HepG2 (cell line): ENCODE results near the gene CHMP6.

Experiments
- ARID3A ChIP-seq: IDR thresholded peaks from 2 replicates; pipeline ENCODE4 v1.6.1; 2012; ENCODE audit warnings: low read depth, low read length, improper control_type of control experiment
- BATF2 ChIP-seq: sonication (generic); formaldehyde crosslinking; IDR thresholded peaks from 2 replicates; pipeline ENCODE4 v1.8.0; 2022; ENCODE audit warnings: mild to moderate bottlenecking, missing genetic modification reagents, moderate library complexity
- KLF11 ChIP-seq: IDR thresholded peaks from 2 replicates; pipeline ENCODE4 v1.6.1; 2016; ENCODE audit warnings: missing compliant biosample characterization
- REST ChIP-seq, 2 experiments: IDR thresholded peaks; 2 replicates each; pipeline ENCODE4 v1.6.1; 2011 to 2012; ENCODE audit warnings: low read length in 2 of 2, borderline replicate concordance in 1 of 2, low read depth in 1 of 2, mild to moderate bottlenecking in 1 of 2, moderate library complexity in 1 of 2
- SCMH1 ChIP-seq: sonication (generic); formaldehyde crosslinking; IDR thresholded peaks from 2 replicates; pipeline ENCODE4 v1.9.0; 2021; ENCODE audit warnings: missing genetic modification reagents, mild to moderate bottlenecking, borderline replicate concordance
- ZC3H13 ChIP-seq: sonication (generic); formaldehyde crosslinking; IDR thresholded peaks from 2 replicates; pipeline ENCODE4 v1.8.1; 2023; ENCODE audit warnings: mild to moderate bottlenecking, missing genetic modification reagents, moderate library complexity
- ZNF326 ChIP-seq: sonication (generic); formaldehyde crosslinking; IDR thresholded peaks from 2 replicates; pipeline ENCODE4 v1.4.0; 2020; ENCODE audit warnings: missing genetic modification reagents, borderline replicate concordance
- TF ChIP-seq, protein P1 (sequence below): IDR thresholded peaks from 2 replicates; pipeline ENCODE4 v1.6.1; 2016
- TF ChIP-seq, protein P2 (sequence below): sonication (generic); formaldehyde crosslinking; IDR thresholded peaks from 2 replicates; pipeline ENCODE4 v1.9.0; 2021; ENCODE audit warnings: missing genetic modification reagents, borderline replicate concordance
- TF ChIP-seq, protein P3 (sequence below): IDR thresholded peaks from 2 replicates; pipeline ENCODE4 v1.6.1; 2016; ENCODE audit warnings: missing biosample characterization, missing genetic modification reagents, low read depth
- TF ChIP-seq, protein P4 (sequence below): sonication (generic); formaldehyde crosslinking; IDR thresholded peaks from 2 replicates; pipeline ENCODE4 v1.4.0; 2020; ENCODE audit warnings: missing genetic modification reagents

GRCh38 chr17:81036197-81036941 is 44.7 kb downstream of the CHMP6 start:
- no peak for TF ChIP-seq KLF11 (CRISPR knock-in tag)
- TF ChIP-seq, protein P1, sequence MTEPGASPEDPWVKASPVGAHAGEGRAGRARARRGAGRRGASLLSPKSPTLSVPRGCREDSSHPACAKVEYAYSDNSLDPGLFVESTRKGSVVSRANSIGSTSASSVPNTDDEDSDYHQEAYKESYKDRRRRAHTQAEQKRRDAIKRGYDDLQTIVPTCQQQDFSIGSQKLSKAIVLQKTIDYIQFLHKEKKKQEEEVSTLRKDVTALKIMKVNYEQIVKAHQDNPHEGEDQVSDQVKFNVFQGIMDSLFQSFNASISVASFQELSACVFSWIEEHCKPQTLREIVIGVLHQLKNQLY (CRISPR knock-in tag), result no peak
- TF ChIP-seq BATF2, result no peak
- TF ChIP-seq REST (IDR thresholded peaks at IDR 0.05; ENCODE audit: borderline replicate concordance in 1 of 2, low read depth in 1 of 2, low read length in 2 of 2), result no peak
- TF ChIP-seq, protein P2, sequence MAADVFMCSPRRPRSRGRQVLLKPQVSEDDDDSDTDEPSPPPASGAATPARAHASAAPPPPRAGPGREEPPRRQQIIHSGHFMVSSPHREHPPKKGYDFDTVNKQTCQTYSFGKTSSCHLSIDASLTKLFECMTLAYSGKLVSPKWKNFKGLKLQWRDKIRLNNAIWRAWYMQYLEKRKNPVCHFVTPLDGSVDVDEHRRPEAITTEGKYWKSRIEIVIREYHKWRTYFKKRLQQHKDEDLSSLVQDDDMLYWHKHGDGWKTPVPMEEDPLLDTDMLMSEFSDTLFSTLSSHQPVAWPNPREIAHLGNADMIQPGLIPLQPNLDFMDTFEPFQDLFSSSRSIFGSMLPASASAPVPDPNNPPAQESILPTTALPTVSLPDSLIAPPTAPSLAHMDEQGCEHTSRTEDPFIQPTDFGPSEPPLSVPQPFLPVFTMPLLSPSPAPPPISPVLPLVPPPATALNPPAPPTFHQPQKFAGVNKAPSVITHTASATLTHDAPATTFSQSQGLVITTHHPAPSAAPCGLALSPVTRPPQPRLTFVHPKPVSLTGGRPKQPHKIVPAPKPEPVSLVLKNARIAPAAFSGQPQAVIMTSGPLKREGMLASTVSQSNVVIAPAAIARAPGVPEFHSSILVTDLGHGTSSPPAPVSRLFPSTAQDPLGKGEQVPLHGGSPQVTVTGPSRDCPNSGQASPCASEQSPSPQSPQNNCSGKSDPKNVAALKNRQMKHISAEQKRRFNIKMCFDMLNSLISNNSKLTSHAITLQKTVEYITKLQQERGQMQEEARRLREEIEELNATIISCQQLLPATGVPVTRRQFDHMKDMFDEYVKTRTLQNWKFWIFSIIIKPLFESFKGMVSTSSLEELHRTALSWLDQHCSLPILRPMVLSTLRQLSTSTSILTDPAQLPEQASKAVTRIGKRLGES (CRISPR knock-in tag), result no peak
- TF ChIP-seq, protein P3, sequence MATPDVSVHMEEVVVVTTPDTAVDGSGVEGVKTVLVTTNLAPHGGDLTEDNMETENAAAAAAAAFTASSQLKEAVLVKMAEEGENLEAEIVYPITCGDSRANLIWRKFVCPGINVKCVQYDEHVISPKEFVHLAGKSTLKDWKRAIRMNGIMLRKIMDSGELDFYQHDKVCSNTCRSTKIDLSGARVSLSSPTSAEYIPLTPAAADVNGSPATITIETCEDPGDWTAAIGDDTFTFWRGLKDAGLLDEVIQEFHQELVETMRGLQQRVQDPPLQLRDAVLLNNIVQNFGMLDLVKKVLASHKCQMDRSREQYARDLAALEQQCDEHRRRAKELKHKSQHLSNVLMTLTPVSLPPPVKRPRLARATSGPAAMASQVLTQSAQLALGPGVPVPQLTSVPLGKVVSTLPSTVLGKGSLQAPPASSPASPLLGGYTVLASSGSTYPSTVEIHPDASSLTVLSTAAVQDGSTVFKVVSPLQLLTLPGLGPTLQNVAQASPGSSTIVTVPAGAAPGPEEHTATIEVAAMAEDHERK (CRISPR knock-in tag), result no peak
- no peak for TF ChIP-seq ZNF326 (CRISPR knock-in tag)
- TF ChIP-seq, protein P4, sequence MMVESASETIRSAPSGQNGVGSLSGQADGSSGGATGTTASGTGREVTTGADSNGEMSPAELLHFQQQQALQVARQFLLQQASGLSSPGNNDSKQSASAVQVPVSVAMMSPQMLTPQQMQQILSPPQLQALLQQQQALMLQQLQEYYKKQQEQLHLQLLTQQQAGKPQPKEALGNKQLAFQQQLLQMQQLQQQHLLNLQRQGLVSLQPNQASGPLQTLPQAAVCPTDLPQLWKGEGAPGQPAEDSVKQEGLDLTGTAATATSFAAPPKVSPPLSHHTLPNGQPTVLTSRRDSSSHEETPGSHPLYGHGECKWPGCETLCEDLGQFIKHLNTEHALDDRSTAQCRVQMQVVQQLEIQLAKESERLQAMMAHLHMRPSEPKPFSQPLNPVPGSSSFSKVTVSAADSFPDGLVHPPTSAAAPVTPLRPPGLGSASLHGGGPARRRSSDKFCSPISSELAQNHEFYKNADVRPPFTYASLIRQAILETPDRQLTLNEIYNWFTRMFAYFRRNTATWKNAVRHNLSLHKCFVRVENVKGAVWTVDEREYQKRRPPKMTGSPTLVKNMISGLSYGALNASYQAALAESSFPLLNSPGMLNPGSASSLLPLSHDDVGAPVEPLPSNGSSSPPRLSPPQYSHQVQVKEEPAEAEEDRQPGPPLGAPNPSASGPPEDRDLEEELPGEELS, result no peak
- TF ChIP-seq SCMH1 (CRISPR knock-in tag), result no peak
- no peak for TF ChIP-seq ZC3H13
- no peak for TF ChIP-seq ARID3A
